CMK (cell line): ENCODE results near the gene PARVA.

Experiments
- DNase-seq: peaks from one replicate; pipeline ENCODE4 v3.0.0-alpha.2; 2010; ENCODE audit warnings: low read depth

Gene PARVA

DNA sequence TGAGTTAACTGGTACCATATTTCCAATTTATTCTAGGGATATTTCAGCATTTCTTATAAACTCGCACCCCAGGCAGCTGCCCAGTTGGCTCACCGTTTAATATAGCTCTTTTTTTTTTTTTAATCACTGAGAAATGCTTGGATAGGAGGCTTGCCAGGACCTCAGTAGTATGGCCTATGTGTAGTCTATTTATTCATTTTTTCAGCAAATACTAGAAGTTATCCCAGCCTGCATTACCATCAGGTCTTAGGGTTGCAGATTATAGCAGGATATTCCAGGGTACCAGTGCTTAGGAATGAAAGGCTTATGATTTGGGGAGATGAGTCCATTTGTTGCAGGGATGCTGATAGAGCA, 26.6 kb downstream of the PARVA start:
- no peak for DNase-seq

GRCh38 chr11:12404436-12404835, 27.1 kb downstream of the PARVA start:
- no peak for DNase-seq

- no peak for DNase-seq
Observed at GRCh38 chr11:12408156-12408770, 30.9 kb downstream of the PARVA start.

- no peak for DNase-seq
Observed at GRCh38 chr11:12409621-12410005, 32.2 kb downstream of the PARVA start.

DNA sequence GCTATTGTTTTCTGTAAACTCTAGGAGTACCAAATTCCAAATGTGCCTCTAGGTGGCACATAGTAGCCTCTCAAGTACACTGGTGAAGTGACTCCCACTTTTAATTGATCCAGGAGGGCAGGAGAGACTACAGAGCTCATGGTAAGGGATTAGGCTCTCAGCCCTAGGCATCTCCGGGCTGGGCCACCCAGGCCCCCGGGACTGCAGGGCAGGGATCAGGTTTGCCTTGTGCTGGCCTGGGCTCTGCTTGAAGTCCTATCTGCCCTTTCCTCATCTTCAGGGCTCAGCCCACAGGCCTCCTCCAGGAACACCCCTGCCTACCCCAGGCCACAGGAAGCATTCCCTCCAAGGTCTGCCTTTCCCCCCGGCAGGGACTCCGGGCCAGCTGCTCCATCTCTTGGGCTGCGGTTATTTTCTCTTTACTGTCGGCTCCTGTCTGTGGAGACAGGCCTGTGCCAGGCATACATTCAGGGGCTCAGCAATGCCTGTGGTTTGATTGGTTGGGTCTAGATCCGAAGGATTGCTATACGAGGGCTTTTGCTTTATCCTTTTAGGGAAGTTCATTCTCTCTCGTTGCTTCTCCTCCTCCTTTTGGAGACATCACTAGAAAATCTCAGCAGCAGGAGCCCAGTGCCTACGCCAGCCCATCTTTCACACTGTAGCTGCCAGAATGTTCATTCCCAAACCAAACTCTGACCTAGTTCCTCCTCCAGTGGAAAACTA, 32.8 kb downstream of the PARVA start:
- DNase-seq, result no peak

- DNase-seq, result no peak
Observed at GRCh38 chr11:12411393-12411792, 34.0 kb downstream of the PARVA start.

DNA sequence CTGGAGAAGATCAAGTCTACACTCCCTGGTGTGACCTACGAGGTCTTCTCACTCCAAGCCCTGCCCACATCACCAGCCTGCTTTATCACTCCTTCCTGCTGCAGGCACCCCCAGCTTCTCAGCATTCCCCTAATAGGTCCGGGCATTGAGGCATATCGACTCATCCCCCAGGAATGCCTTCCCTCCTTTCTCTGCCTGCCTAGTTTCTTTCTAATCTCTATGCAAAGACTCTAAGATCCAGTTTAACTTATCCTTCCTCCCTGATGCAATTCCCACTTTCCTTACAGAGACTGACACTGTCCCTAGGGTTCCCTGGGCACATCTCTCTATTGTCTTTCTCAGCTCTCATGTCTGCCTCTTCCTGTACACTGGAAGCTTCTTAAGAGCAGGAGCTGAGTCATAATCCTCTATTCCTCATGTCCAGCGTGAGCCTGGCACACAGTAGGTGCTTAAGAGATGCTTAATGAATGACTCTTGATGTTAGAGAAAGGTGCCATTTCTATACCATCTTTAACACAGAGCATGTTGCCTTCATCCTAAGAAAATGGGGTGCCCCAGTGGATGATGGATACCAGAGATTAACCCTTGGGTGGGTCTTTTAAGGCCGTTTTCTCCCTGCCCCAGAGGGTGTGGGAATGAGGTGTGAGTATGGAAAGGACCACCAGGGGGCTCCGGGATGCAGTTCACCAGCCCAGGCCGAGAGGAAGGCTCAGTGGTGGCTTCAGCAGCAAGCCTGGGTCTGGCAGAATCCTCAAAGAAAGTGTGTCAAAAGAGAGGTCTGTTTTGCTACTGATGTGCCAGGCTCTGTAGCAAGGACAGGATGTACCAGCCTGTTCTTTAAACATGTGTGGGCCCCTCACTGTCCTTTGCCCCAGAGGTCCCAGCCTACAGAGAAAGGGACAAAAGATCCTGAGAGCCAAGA, 34.7 kb downstream of the PARVA start:
- DNase-seq, result no peak

- no peak for DNase-seq
Observed at GRCh38 chr11:12413141-12414052, 36.0 kb downstream of the PARVA start.

DNA sequence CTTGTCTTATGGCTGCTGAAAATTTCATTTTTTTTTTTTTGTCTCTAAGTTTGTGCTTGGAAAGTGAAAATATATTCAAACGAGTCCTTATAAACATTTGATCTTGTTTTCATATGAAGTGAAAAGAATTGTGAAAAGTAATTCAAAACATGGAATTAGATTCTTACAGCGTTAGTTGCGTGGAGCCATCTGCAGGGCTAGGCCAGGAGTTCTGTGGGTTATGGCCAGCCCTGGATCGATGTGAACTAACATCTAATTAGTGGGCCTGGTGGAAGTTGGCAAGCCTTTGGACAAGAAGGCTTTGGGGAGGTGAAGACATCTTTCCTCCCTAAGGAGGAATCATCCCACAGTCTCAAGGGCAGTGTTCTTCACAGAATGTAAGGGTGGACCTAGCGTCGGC, 37.2 kb downstream of the PARVA start:
- no peak for DNase-seq

DNA sequence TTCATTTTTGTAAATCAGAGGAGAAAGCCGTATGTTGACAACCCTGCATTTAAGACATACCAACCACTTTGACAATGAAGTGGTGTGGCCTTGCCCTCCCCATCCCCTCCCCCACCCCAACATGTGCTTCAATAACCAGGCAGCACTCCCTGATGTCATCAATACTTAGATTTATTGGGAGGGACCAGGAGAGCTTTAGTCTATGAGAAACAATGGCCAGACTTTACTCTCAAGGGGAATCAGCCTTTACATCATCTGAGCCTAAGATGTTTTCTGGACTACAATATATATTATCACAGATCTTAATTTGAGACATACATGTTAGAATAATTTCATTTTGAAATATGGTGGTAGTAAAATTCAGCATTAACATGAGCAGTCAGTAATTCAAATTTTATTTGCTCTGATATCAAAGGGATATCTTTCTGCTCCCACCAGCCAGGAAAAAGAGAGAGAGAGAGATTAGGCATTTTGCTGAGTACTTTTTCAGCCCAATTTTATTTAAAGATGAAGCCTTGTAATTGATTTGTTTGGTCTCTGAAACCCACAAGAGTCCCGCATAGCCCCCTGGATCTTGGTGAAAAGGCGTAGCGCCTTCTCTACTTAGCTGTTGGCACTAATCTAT, 38.1 kb downstream of the PARVA start:
- no peak for DNase-seq

GRCh38 chr11:12416552-12416951, 39.2 kb downstream of the PARVA start:
- DNase-seq, result no peak

DNA sequence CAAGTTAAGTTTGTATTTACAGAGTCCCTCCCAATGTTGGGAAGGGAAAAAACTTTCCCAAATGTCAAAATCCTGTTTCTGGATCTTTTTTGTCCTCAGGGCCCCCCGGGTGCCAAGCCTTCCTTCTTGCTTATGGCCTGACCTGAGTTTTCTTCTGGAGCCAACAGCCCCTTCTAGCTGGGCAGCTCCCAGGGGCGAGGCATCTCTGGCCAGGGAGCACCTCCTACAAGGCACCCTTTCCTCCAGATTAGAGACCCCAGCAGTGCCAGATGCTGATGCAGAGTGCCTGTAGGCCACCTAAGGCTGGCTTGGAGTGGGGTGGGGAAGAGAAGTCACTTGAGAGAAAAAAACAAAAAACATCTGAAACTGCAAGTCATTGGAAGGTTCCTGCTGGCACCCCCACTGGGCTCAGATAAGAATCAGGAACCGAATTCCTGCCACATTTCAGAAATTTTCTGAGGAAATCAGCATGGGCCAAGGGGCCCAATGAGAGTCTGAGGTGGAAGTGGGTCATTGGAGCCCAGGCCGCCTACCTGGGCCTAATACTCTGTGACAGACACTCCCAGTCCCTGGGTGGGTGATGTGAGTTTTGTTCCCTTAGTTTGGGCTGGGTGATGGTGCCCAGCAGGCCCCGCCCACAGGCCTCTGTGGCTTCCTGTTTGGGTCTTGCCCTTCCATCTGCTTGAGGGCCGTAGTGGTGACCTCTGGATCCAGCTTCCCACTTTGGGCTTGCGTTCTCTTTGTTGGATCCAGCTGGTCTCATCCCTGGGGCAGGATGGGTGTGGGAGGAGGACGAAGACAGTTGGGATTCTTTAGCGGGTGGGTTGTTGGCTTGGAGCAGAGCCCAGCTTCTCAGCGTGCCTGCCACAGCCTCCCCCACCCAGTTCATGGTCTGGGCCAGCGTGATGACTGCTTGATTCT, 40.6 kb downstream of the PARVA start:
- no peak for DNase-seq

DNA sequence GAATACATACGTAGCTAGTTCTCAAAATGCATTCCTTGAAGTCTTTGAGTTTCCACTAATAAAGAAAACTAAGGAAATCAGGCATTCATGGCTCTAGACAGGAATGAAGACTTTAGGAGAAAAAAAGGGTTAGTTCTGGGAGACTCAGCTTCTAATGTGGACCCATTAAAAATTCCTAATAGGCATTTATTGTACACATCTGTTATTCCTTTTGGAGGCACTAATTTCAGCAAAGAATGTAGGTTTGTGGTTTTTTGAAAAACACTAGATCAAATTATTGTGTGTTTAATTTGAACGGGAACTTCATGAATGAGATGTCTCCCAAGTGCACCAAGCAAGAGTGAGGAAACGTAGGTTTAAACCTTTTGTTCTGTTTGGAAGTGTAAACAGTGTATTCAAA, 42.7 kb downstream of the PARVA start:
- no peak for DNase-seq

GRCh38 chr11:12420706-12421105, 43.3 kb downstream of the PARVA start:
- DNase-seq, result no peak

DNA sequence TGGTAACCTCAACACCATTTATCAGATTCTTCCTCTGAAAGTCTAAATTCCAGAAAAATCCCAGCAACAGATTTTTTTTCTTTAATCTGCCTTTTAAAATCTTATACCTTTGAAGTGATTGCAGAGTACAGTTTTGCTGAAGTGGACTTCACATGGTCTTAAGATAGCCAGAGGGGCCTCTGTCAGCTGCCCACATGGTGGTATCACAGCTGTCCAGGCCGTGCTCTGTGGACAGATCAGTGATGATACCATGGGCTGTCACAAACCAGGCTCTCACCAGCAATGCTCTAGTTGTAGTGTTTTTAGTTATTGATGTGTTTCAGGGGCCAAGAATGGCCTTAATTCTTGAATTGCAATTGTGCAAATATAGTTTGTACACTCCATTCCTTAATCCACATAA, 44.0 kb downstream of the PARVA start:
- DNase-seq, result no peak

- DNase-seq, result no peak
Observed at GRCh38 chr11:12426176-12426575, 48.8 kb downstream of the PARVA start.

DNA sequence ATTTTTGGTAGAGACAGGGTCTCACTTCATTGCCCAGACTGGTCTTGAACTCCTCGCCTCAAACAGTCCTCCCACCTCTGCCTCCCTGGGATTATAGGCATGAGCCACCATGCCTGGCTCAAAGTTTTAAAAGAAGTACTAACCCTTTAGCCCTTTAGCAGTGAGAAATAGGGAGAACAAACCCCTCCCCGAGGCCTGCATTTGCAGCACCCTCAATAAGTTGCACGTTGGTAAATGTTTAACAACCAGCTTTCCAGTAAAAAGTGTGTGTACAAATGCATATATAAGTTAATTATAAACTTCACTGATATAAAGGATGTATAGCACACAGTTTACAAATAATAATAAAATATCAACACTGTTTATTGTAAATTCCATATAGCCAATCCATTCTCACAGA, 51.8 kb downstream of the PARVA start:
- no peak for DNase-seq

GRCh38 chr11:12430351-12430750, 53.0 kb downstream of the PARVA start:
- no peak for DNase-seq

DNA sequence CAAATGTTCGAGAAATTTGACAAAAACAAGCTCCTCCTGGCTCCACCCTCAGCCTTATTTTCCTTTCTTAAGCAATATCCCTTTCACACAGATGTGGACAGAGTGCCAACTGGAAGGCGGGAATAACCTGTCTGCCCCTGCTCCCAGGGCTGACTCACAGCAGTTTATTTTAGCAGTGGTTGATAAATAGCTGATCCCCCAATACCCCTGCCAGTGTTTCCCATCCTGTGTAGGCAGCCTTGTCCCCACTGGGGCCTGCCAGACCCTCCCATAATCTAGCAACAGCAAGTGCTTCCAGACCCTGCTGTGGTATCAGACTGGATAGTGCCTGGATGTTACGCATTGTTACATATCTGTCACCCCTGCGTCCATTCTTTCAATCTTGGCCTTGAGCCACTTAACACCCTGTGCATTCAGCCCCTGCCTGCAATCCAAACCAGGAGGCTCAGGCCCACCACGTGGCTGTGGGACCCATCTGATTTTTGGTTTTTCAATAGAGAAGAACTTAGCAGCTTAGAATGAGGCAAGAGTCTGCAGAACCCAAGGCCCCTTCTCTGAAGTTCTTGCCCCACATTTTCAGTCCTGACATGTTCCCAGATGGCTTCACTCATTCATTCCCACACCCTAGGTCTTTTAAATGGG, 53.7 kb downstream of the PARVA start:
- no peak for DNase-seq

DNA sequence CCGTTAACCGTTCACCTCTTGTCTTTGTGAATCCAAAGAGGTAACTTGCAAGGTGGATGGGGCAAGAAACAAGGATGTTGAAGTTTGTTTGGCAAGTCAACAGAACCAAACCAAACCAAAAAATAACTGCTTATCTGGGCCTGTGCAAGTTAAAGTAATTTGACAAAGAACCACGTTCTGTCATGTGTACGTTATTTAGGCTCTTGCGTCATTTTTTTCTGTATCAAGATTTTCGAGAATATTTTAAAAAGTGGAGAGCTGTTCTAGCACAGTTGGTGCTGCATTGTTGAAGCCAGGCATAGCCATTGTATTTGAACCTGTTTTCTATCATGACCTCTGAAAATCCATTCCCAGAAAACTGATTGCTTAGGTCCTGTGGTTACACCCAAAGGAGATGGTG, 55.1 kb downstream of the PARVA start:
- DNase-seq, result no peak
